Measurements from ENCODE around the gene TTLL13. TPM values are rescaled to one million over a fixed set of nuclear protein-coding genes. Genes with fewer than 3 reads are reported as not detected.
"Not testable (repeated sequence)": the region's sequence is repeated elsewhere in the genome, so short reads cannot be mapped to it uniquely, and the experiment has no call there.

TTLL13 gene
- total and polyA plus RNA-seq, 9 donors, result 0.04 to 0.33 (median 0.13) TPM; not detected in 4

DNA sequence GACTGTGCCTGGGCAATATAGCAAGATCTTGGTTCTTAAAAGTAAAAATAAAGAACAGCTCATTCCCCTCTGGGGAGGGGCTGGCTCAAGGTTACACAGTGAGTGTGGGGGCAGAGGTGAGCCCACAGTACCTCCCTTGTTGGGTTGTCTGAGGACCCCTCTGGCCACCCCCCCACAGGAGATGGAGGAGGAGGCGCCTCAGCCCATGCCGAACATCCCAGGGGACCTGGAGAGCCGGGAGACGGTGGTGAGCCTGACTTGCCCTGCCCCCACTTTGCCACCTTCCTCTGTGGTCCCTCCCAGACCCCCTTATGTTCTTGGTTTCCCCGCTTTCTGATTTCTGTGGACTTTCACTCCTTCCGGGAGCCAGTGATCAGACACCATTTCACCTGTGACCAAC, 44.8 kb downstream of the TTLL13 start:
- Histone ChIP-seq H3K9me3 (no peaks in the 10 kb centered on the region), H3K4me3 (no peak overlapping the region), H3K4me1 (ENCODE audit: insufficient read depth) (no peaks in the 10 kb centered on the region), H3K27me3 (no peaks in the 10 kb centered on the region), H3K27ac (no peak overlapping the region), H3K36me3 (no peaks in the 10 kb centered on the region)
- no peak for DNase-seq
- intact Hi-C loops (cut with DNase I), result no loop called here
- TF ChIP-seq, protein P1, sequence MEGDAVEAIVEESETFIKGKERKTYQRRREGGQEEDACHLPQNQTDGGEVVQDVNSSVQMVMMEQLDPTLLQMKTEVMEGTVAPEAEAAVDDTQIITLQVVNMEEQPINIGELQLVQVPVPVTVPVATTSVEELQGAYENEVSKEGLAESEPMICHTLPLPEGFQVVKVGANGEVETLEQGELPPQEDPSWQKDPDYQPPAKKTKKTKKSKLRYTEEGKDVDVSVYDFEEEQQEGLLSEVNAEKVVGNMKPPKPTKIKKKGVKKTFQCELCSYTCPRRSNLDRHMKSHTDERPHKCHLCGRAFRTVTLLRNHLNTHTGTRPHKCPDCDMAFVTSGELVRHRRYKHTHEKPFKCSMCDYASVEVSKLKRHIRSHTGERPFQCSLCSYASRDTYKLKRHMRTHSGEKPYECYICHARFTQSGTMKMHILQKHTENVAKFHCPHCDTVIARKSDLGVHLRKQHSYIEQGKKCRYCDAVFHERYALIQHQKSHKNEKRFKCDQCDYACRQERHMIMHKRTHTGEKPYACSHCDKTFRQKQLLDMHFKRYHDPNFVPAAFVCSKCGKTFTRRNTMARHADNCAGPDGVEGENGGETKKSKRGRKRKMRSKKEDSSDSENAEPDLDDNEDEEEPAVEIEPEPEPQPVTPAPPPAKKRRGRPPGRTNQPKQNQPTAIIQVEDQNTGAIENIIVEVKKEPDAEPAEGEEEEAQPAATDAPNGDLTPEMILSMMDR (IDR thresholded peaks at IDR 0.05), result no peak
- TF ChIP-seq POLR2A (IDR thresholded peaks at IDR 0.05), result no peak
- no peak for TF ChIP-seq EP300 (IDR thresholded peaks at IDR 0.05)
- WGBS, 3 donors, result 60 to 70% (median 60%) methylated on average over 6 of the region's 6 CpGs

DNA sequence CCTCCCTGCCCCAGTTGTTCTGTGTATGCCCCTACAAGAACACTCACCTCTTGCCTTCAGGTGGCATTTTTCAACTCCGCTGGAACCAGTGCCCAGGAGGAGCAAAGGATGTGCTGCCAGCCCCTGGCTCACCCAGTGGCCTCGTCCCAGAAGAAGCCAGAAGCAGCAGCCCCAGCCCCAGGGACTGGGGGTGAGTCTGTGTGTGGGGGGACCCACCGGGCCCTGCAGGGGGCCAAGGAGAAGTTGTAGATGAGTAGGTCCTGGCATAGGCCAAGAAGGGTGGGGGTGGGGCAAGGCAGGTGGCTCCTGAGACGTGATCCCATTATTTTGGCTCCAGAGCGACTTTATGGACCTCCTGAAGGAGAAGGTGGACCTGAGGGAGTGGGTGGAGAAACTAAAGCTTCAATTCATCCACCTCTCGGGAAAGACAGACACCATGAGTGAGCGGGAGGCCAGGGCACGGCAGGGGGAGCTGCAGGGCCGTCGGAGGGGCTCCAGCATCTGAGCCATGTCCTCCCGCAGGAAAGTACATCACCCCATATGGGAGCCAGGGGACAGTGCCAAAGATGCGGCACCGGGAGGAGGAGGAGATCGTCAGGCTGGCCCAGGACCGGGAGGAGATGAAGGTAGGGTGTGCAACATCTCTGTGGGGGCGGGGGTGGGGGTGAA, 45.4 kb downstream of the TTLL13 start:
- H3K27me3 ChIP-seq, result no peaks in the 10 kb centered on the region
- no peak for DNase-seq
- H3K27ac ChIP-seq, result no peak overlapping the region
- no peaks in the 10 kb centered on the region for H3K36me3 ChIP-seq
- H3K9me3 ChIP-seq, result no peaks in the 10 kb centered on the region
- no peaks in the 10 kb centered on the region for H3K4me1 ChIP-seq (ENCODE audit: insufficient read depth)
- WGBS, 3 donors, result 45 to 60% (median 50%) methylated on average over 15 to 16 of the region's 16 CpGs
- intact Hi-C loops (cut with DNase I), result no loop called here
- TF ChIP-seq, protein P1 (IDR thresholded peaks at IDR 0.05), result no peak
- TF ChIP-seq POLR2A (IDR thresholded peaks at IDR 0.05), result no peak
- H3K4me3 ChIP-seq, result no peak overlapping the region

DNA sequence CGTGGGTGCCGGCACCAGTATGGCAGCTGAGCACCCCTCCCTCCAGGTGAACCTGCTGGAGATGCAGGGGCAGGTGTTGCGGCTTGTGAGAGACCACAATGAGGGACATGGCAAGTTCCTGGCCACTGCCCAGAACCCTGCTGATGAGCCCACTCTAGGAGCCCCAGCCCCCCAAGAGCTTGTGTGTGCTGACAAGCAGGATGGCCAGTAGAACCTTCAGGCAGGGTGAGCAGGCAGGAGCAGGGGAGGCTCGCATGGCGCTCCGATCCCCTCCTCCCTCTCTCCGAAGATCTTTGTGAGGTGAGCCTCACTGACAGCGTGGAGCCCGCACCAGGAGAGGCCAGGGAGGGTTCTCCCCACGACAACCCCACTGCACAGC, 45.9 kb downstream of the TTLL13 start:
- TF ChIP-seq, protein P1 (IDR thresholded peaks at IDR 0.05), result no peak
- TF ChIP-seq EP300 (IDR thresholded peaks at IDR 0.05) (no peak), POLR2A (IDR thresholded peaks at IDR 0.05) (no peak)
- intact Hi-C loops (cut with DNase I), result no loop called here
- H3K4me3 ChIP-seq, result no peak overlapping the region
- 32 to 59% (median 44%) methylated on average over 10 of the region's 10 CpGs for WGBS, 3 donors
- no peaks in the 10 kb centered on the region for H3K27me3 ChIP-seq
- no peaks in the 10 kb centered on the region for H3K36me3 ChIP-seq
- H3K27ac ChIP-seq, result no peak overlapping the region
- no peak for DNase-seq
- no peaks in the 10 kb centered on the region for H3K4me1 ChIP-seq (ENCODE audit: insufficient read depth)
- no peaks in the 10 kb centered on the region for H3K9me3 ChIP-seq

DNA sequence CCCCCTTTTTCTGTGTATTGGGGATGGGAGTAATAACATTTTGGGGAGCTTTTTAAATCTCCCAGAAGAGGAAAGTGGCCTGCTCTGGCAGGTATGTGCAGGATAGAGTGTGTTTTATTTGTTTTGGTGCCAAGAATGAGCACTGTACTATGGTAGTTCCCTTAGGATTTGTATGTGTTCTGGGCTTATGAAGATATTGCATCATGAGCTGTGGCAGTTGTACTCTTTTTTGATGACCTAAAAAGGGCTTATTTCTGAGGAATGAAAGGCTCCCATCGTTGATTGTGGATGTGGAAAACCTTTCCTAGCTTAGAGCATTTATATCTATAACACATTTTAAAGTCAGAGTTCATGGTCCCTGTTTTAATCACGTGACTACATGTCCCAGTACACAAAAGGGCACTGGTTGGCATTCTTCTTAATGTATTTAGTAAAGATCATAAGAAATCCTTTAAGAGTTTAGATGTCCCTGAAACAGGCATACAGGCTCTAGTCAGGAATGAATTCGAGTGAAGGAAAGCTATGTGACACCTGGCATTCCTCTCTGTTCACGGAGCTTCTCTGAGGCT, 47.0 kb downstream of the TTLL13 start:
- H3K27ac ChIP-seq; DNase-seq; H3K9me3 ChIP-seq; H3K4me3 ChIP-seq; H3K27me3 ChIP-seq; H3K36me3 ChIP-seq; intact Hi-C loops (cut with DNase I); H3K4me1 ChIP-seq (ENCODE audit: insufficient read depth): not testable (repeated sequence)
- 63 to 70% (median 70%) methylated on average over 4 of the region's 4 CpGs for WGBS, 3 donors

DNA sequence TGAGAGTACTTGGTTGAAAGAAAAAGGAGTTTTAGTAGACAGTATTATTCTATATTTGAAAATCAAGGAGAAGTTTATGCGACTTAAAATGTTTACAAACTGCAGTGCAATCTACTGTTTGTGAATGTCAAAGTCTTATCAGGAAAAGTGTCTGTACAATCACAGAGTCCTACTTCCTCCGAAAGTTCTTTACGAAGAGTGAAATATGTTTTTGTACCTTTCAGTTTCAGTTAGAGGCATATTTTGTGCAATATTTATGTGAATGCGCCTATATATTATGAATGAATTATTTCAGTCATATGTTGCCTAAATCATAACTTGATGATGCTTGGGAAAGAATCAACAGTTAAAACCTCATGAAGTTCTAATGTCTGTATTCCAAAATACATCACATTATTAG, 47.7 kb downstream of the TTLL13 start:
- Histone ChIP-seq H3K27ac (no peak overlapping the region), H3K4me1 (ENCODE audit: insufficient read depth) (no peaks in the 10 kb centered on the region), H3K4me3 (no peak overlapping the region), H3K27me3 (no peaks in the 10 kb centered on the region), H3K9me3 (no peaks in the 10 kb centered on the region), H3K36me3 (no peaks in the 10 kb centered on the region)
- intact Hi-C loops (cut with DNase I), result no loop called here
- TF ChIP-seq POLR2A (IDR thresholded peaks at IDR 0.05) (no peak), EP300 (IDR thresholded peaks at IDR 0.05) (no peak)
- TF ChIP-seq, protein P1 (IDR thresholded peaks at IDR 0.05), result no peak
- DNase-seq, result no peak
- 94 to 97% (median 95%) methylated on average over 4 of the region's 4 CpGs for WGBS, 3 donors
